HCT116 (cell line): ENCODE measurements around the gene HLA-B. TPM values are rescaled to one million over a fixed set of nuclear protein-coding genes. Genes with fewer than 3 reads are reported as not detected.

Experiments
- ATAC-seq: fragments of 200-7000 bp; cut with Tn5 transposase; 2 replicates; pipeline ENCODE4 v1.9.1; 2020; ENCODE audit warnings: mild to moderate bottlenecking, moderate library complexity
- BruUV-seq: library from RNA; stranded (reverse); fragments of 400-500 nt; replicated peaks from 2 replicates; lab custom pipeline; 2021; lab: Mats Ljungman, UMichigan
- CTCF ChIA-PET: fragments of 300-600 bp; sonication (Branson Sonifier 250); formaldehyde crosslinking; loops from one replicate; lab custom pipeline; 2021; ENCODE audit warnings: antibody characterized with exemption; lab: Charles Lee
- POLR2A ChIA-PET: fragments of 300-600, 350-600 bp; sonication (Branson Sonifier 250); formaldehyde crosslinking; loops from one replicate; lab custom pipeline; 2021; ENCODE audit warnings: antibody characterized with exemption; lab: Charles Lee
- RAD21 ChIA-PET, 2 experiments: fragments of 300-600 bp; sonication (Branson Sonifier 250); formaldehyde crosslinking; loops; one replicate each; lab custom pipeline; 2023; ENCODE audit warnings: low total read pairs in 2 of 2; ENCODE audit not compliant: uncharacterized antibody in 2 of 2, unreplicated experiment in 2 of 2, low non-redundant PET in 1 of 2; lab: Charles Lee
- DNase-seq: peaks from one replicate; pipeline ENCODE4 v3.0.0-alpha.2; 2010; ENCODE audit warnings: low read depth, low spot score
- H2AFZ ChIP-seq: fragments of 200-600 bp; shearing (Covaris generic), sonication (generic); 2 replicates; pipeline ENCODE4 v1.6.1; 2017; ENCODE audit warnings: low read depth, mixed run types, mixed read lengths, antibody characterized with exemption, low read length; ENCODE audit not compliant: poor library complexity, severe bottlenecking
- H3K27ac ChIP-seq: 2 replicates; pipeline ENCODE4 v1.5.1; 2012; ENCODE audit warnings: low read depth, low read length
- H3K27me3 ChIP-seq: fragments of 200-600 bp; sonication (generic); 2 replicates; pipeline ENCODE4 v1.6.1; 2016; ENCODE audit warnings: mixed run types, low read length, mixed read lengths; ENCODE audit not compliant: insufficient read depth
- H3K36me3 ChIP-seq, 2 experiments: fragments of 200-500 bp in 1 of 2; fragments of 200-600 bp in 1 of 2; sonication (Bioruptor generic) in 1 of 2; sonication (generic) in 1 of 2; 2 replicates each; pipeline versions ENCODE4 v1.5.1 to v1.6.1; 2014 to 2016; ENCODE audit warnings: low read length in 2 of 2, inconsistent platforms in 1 of 2, mixed read lengths in 1 of 2, mixed run types in 1 of 2; ENCODE audit not compliant: insufficient read depth in 2 of 2, control insufficient read depth in 1 of 2
- H3K4me1 ChIP-seq, 2 experiments: fragments of 200-600 bp in 1 of 2; sonication (generic) in 1 of 2; 2 replicates each; pipeline versions ENCODE4 v1.5.1 to v1.6.1; 2012 to 2017; ENCODE audit warnings: low read length in 2 of 2, inconsistent platforms in 1 of 2, mild to moderate bottlenecking in 1 of 2, mixed read lengths in 1 of 2, mixed run types in 1 of 2, moderate library complexity in 1 of 2; ENCODE audit not compliant: insufficient read depth in 2 of 2, control insufficient read depth in 1 of 2
- H3K4me2 ChIP-seq: fragments of 200-600 bp; sonication (generic); 2 replicates; pipeline ENCODE4 v1.6.1; 2017; ENCODE audit warnings: mixed run types, low read length, mixed read lengths
- H3K4me3 ChIP-seq, 2 experiments: fragments of 200-600 bp in 1 of 2; sonication (generic) in 1 of 2; replicated peaks in 1 of 2; 2 replicates each; pipeline ENCODE4 v1.5.1; 2011 to 2016; ENCODE audit warnings: low read length in 2 of 2, control low read depth in 1 of 2, low read depth in 1 of 2, mild to moderate bottlenecking in 1 of 2, mixed read lengths in 1 of 2, mixed run types in 1 of 2
- H3K79me2 ChIP-seq: fragments of 200-600 bp; sonication (generic); 2 replicates; pipeline ENCODE4 v1.6.1; 2017; ENCODE audit warnings: mild to moderate bottlenecking, mixed run types, low read length, moderate library complexity, mixed read lengths; ENCODE audit not compliant: insufficient read depth
- H3K9ac ChIP-seq: fragments of 200-600 bp; sonication (generic); 2 replicates; pipeline ENCODE4 v1.6.1; 2016; ENCODE audit warnings: low read length, mixed read lengths
- H3K9me2 ChIP-seq: fragments of 200-600 bp; sonication (generic), shearing (Covaris generic); 2 replicates; pipeline ENCODE4 v1.6.1; 2017; ENCODE audit warnings: mixed run types, mild to moderate bottlenecking, moderate library complexity; ENCODE audit not compliant: insufficient read depth
- H3K9me3 ChIP-seq, 2 experiments: fragments of 200-500 bp in 1 of 2; fragments of 200-600 bp in 1 of 2; sonication (Bioruptor generic) in 1 of 2; sonication (generic) in 1 of 2; 2 replicates each; pipeline ENCODE4 v1.6.1; 2014 to 2017; ENCODE audit warnings: low read length in 2 of 2, mixed read lengths in 2 of 2, inconsistent platforms in 1 of 2, low read depth in 1 of 2, mild to moderate bottlenecking in 1 of 2, mixed run types in 1 of 2, moderate library complexity in 1 of 2; ENCODE audit not compliant: control insufficient read depth in 1 of 2, insufficient read depth in 1 of 2
- H4K20me1 ChIP-seq: fragments of 200-600 bp; sonication (generic), shearing (Covaris generic); 2 replicates; pipeline ENCODE4 v1.6.1; 2017; ENCODE audit warnings: mixed run types, mild to moderate bottlenecking, moderate library complexity; ENCODE audit not compliant: insufficient read depth
- ATF3 ChIP-seq: IDR thresholded peaks from 2 replicates; pipeline ENCODE4 v1.6.1; 2012
- CBX3 ChIP-seq: IDR thresholded peaks from 2 replicates; pipeline ENCODE4 v1.6.1; 2012; ENCODE audit warnings: low read depth
- CEBPB ChIP-seq: IDR thresholded peaks from 2 replicates; pipeline ENCODE4 v1.6.1; 2012; ENCODE audit warnings: low read depth
- CTCF ChIP-seq, 3 experiments: fragments of 200-600 bp in 1 of 3; sonication (generic) in 1 of 3; IDR thresholded peaks in 2 of 3; conservative IDR thresholded peaks in 1 of 3; 2 replicates each; pipeline ENCODE4 v1.5.1; 2012 to 2017; ENCODE audit warnings: low read depth in 2 of 3, low read length in 2 of 3, antibody characterized with exemption in 1 of 3, borderline replicate concordance in 1 of 3, control low read depth in 1 of 3, mild to moderate bottlenecking in 1 of 3, mixed read lengths in 1 of 3, mixed run types in 1 of 3, moderate library complexity in 1 of 3; ENCODE audit not compliant: insufficient read depth in 1 of 3
- EGR1 ChIP-seq: IDR thresholded peaks from 2 replicates; pipeline ENCODE4 v1.6.1; 2012; ENCODE audit warnings: low read depth
- ELF1 ChIP-seq: IDR thresholded peaks from 2 replicates; pipeline ENCODE4 v1.6.1; 2012; ENCODE audit warnings: low read depth, borderline replicate concordance
- FOSL1 ChIP-seq: IDR thresholded peaks from 2 replicates; pipeline ENCODE4 v1.6.1; 2012; ENCODE audit warnings: low read depth
- POLR2AphosphoS5 ChIP-seq: IDR thresholded peaks from 2 replicates; pipeline ENCODE4 v1.6.1; 2011; ENCODE audit warnings: mild to moderate bottlenecking, low read depth, low read length, moderate library complexity
- RAD21 ChIP-seq: IDR thresholded peaks from 2 replicates; pipeline ENCODE4 v1.6.1; 2012; ENCODE audit warnings: low read depth, mild to moderate bottlenecking
- REST ChIP-seq: IDR thresholded peaks from 2 replicates; pipeline ENCODE4 v1.6.1; 2012; ENCODE audit warnings: low read depth
- SP1 ChIP-seq: IDR thresholded peaks from 2 replicates; pipeline ENCODE4 v1.6.1; 2012; ENCODE audit warnings: low read depth
- SRF ChIP-seq: IDR thresholded peaks from 2 replicates; pipeline ENCODE4 v1.6.1; 2012; ENCODE audit warnings: low read depth
- YY1 ChIP-seq: IDR thresholded peaks from 2 replicates; pipeline ENCODE4 v1.6.1; 2011; ENCODE audit warnings: low read length, low read depth, moderate library complexity, mild to moderate bottlenecking; ENCODE audit not compliant: insufficient replicate concordance; ENCODE audit errors: extremely low read depth
- ZBTB33 ChIP-seq: IDR thresholded peaks from 2 replicates; pipeline ENCODE4 v1.6.1; 2011; ENCODE audit warnings: mild to moderate bottlenecking, low read length, moderate library complexity; ENCODE audit not compliant: insufficient replicate concordance; ENCODE audit errors: extremely low read depth
- ZFX ChIP-seq: fragments of 450-650 bp; IDR thresholded peaks from 2 replicates; pipeline ENCODE4 v1.6.1; 2017
- intact Hi-C: fragments of 100-400 bp; cut with micrococcal nuclease; formaldehyde crosslinking; loops from 2 replicates; pipeline ENCODE4 v1.10.0; 2022
- total RNA-seq: library from RNA; stranded (reverse); gene quantifications from one replicate; pipeline ENCODE4 v1.2.1, GENCODE V29; 2021; ENCODE audit not compliant: unreplicated experiment

The HLA-B gene
- total RNA-seq, 1 experiment from 2014 or later = 381 TPM

GRCh38 chr6:31351401-31352309 lies 5.3 kb downstream of the HLA-B start:
- intact Hi-C loops = loop anchor here (5.0 kb wide), 1 partner anchor 84 kb away; no protein-coding TSS in a partner anchor
- H3K4me1 ChIP-seq = no peaks in the 10 kb centered on the region
- H3K79me2 ChIP-seq = no peaks in the 10 kb centered on the region
- no peaks in the 10 kb centered on the region for H4K20me1 ChIP-seq
- TF ChIP-seq POLR2AphosphoS5 (no peak), CEBPB (no peak), FOSL1 (no peak), YY1 (no peak), CTCF (IDR thresholded peaks at IDR 0.05 in 2 of 3, conservative IDR thresholded peaks at IDR 0.05 in 1 of 3; ENCODE audit: borderline replicate concordance in 1 of 3, insufficient read depth in 1 of 3, low read depth in 2 of 3, low read length in 2 of 3) (no peak), ATF3 (no peak), CBX3 (no peak), REST (no peak), EGR1 (no peak), ELF1 (no peak), SRF (no peak), ZBTB33 (no peak), RAD21 (no peak), ZFX (no peak), SP1 (no peak)
- ChIA-PET POLR2A (no interaction called here), CTCF (no interaction called here), RAD21 (no interaction called here)
- H3K36me3 ChIP-seq = no peaks in the 10 kb centered on the region; a peak in 2 of 4 replicates
- H2AFZ ChIP-seq = no peak overlapping the region
- no peaks in the 10 kb centered on the region for H3K9me2 ChIP-seq
- ATAC-seq = no peak
- H3K4me3 ChIP-seq = no peak overlapping the region
- no peak overlapping the region for H3K27ac ChIP-seq
- H3K9me3 ChIP-seq = no peaks in the 10 kb centered on the region
- DNase-seq = no peak
- no TSS peak for BruUV-seq
- no peak overlapping the region for H3K9ac ChIP-seq
- no peak overlapping the region for H3K4me2 ChIP-seq
- no peaks in the 10 kb centered on the region for H3K27me3 ChIP-seq
